Measurements from ENCODE around the gene FGF3.

FGF3 gene

GRCh38 chr11:69799582-69799981 lies 19.6 kb downstream of the FGF3 start:
- Histone ChIP-seq H3K9me3 (replicated peaks; ENCODE audit: low read length) (no peaks in the 10 kb centered on the region), H3K4me3 (ENCODE audit: low read length) (no peak overlapping the region), H3K4me1 (ENCODE audit: control insufficient read depth, insufficient read depth, low read length) (no peaks in the 10 kb centered on the region), H3K4me2 (ENCODE audit: low read length) (no peak overlapping the region), H3K27me3 (ENCODE audit: control insufficient read depth, insufficient read depth, low read length) (peaks cover 14% of the 10 kb centered on the region), H3K36me3 (ENCODE audit: insufficient read depth, low read length) (no peaks in the 10 kb centered on the region), H3K9ac (ENCODE audit: low read depth, low read length) (no peak overlapping the region)

GRCh38 chr11:69799097-69799496 lies 20.1 kb downstream of the FGF3 start:
- Histone ChIP-seq H3K36me3 (ENCODE audit: insufficient read depth, low read length) (no peaks in the 10 kb centered on the region), H3K4me1 (ENCODE audit: control insufficient read depth, insufficient read depth, low read length) (no peaks in the 10 kb centered on the region)

GRCh38 chr11:69797737-69798528 lies 21.3 kb downstream of the FGF3 start:
- Histone ChIP-seq H3K4me3 (ENCODE audit: low read length) (no peak overlapping the region), H3K4me2 (ENCODE audit: low read length) (no peak overlapping the region), H3K36me3 (ENCODE audit: insufficient read depth, low read length) (no peaks in the 10 kb centered on the region), H3K4me1 (ENCODE audit: control insufficient read depth, insufficient read depth, low read length) (no peaks in the 10 kb centered on the region), H3K9ac (ENCODE audit: low read depth, low read length) (no peak overlapping the region), H3K9me3 (replicated peaks; ENCODE audit: low read length) (no peaks in the 10 kb centered on the region), H3K27me3 (ENCODE audit: control insufficient read depth, insufficient read depth, low read length) (peaks cover 14% of the 10 kb centered on the region)

More at GRCh38 chr11:69799097-69799496, 20.1 kb downstream of the FGF3 start:
- H3K9ac ChIP-seq (ENCODE audit: low read depth, low read length): no peak overlapping the region
- H3K27me3 ChIP-seq (ENCODE audit: control insufficient read depth, insufficient read depth, low read length): peaks cover 16% of the 10 kb centered on the region
- no peaks in the 10 kb centered on the region for H3K9me3 ChIP-seq (replicated peaks; ENCODE audit: low read length)
- no peak overlapping the region for H3K4me2 ChIP-seq (ENCODE audit: low read length)
- H3K4me3 ChIP-seq (ENCODE audit: low read length): no peak overlapping the region

- Histone ChIP-seq H3K27me3 (ENCODE audit: control insufficient read depth, insufficient read depth, low read length) (peaks cover 16% of the 10 kb centered on the region), H3K9ac (ENCODE audit: low read depth, low read length) (no peak overlapping the region), H3K4me2 (ENCODE audit: low read length) (no peak overlapping the region), H3K4me1 (ENCODE audit: control insufficient read depth, insufficient read depth, low read length) (no peaks in the 10 kb centered on the region), H3K4me3 (ENCODE audit: low read length) (no peak overlapping the region), H3K36me3 (ENCODE audit: insufficient read depth, low read length) (no peaks in the 10 kb centered on the region), H3K9me3 (replicated peaks; ENCODE audit: low read length) (no peaks in the 10 kb centered on the region)
Measured at GRCh38 chr11:69797156-69797555, 22.1 kb downstream of the FGF3 start.

GRCh38 chr11:69796063-69796462 lies 23.2 kb downstream of the FGF3 start:
- Histone ChIP-seq H3K36me3 (ENCODE audit: insufficient read depth, low read length) (no peaks in the 10 kb centered on the region), H3K9me3 (replicated peaks; ENCODE audit: low read length) (no peaks in the 10 kb centered on the region)

GRCh38 chr11:69791276-69792180 lies 27.7 kb downstream of the FGF3 start:
- Histone ChIP-seq H3K27me3 (ENCODE audit: control insufficient read depth, insufficient read depth, low read length) (peaks cover 54% of the 10 kb centered on the region), H3K36me3 (ENCODE audit: insufficient read depth, low read length) (no peaks in the 10 kb centered on the region), H3K4me1 (ENCODE audit: control insufficient read depth, insufficient read depth, low read length) (no peaks in the 10 kb centered on the region), H3K9me3 (replicated peaks; ENCODE audit: low read length) (no peaks in the 10 kb centered on the region), H3K9ac (ENCODE audit: low read depth, low read length) (no peak overlapping the region), H3K4me2 (ENCODE audit: low read length) (no peak overlapping the region), H3K4me3 (ENCODE audit: low read length) (no peak overlapping the region)

More at GRCh38 chr11:69796063-69796462, 23.2 kb downstream of the FGF3 start:
- Histone ChIP-seq H3K4me1 (ENCODE audit: control insufficient read depth, insufficient read depth, low read length) (no peaks in the 10 kb centered on the region), H3K27me3 (ENCODE audit: control insufficient read depth, insufficient read depth, low read length) (peaks cover 24% of the 10 kb centered on the region), H3K4me3 (ENCODE audit: low read length) (no peak overlapping the region), H3K4me2 (ENCODE audit: low read length) (no peak overlapping the region), H3K9ac (ENCODE audit: low read depth, low read length) (no peak overlapping the region)

GRCh38 chr11:69788956-69789355 lies 30.3 kb downstream of the FGF3 start:
- Histone ChIP-seq H3K36me3 (ENCODE audit: insufficient read depth, low read length) (no peaks in the 10 kb centered on the region), H3K27me3 (ENCODE audit: control insufficient read depth, insufficient read depth, low read length) (peaks cover 53% of the 10 kb centered on the region), H3K4me2 (ENCODE audit: low read length) (no peak overlapping the region), H3K9me3 (replicated peaks; ENCODE audit: low read length) (no peaks in the 10 kb centered on the region), H3K9ac (ENCODE audit: low read depth, low read length) (no peak overlapping the region), H3K4me1 (ENCODE audit: control insufficient read depth, insufficient read depth, low read length) (no peaks in the 10 kb centered on the region), H3K4me3 (ENCODE audit: low read length) (no peak overlapping the region)

GRCh38 chr11:69787906-69788305 lies 31.3 kb downstream of the FGF3 start:
- Histone ChIP-seq H3K9ac (ENCODE audit: low read depth, low read length) (no peak overlapping the region), H3K36me3 (ENCODE audit: insufficient read depth, low read length) (no peaks in the 10 kb centered on the region), H3K4me1 (ENCODE audit: control insufficient read depth, insufficient read depth, low read length) (no peaks in the 10 kb centered on the region), H3K27me3 (ENCODE audit: control insufficient read depth, insufficient read depth, low read length) (peaks cover 52% of the 10 kb centered on the region), H3K4me2 (ENCODE audit: low read length) (no peak overlapping the region), H3K4me3 (ENCODE audit: low read length) (no peak overlapping the region), H3K9me3 (replicated peaks; ENCODE audit: low read length) (no peaks in the 10 kb centered on the region)

- Histone ChIP-seq H3K9me3 (replicated peaks; ENCODE audit: low read length) (no peaks in the 10 kb centered on the region), H3K4me1 (ENCODE audit: control insufficient read depth, insufficient read depth, low read length) (no peaks in the 10 kb centered on the region), H3K27me3 (ENCODE audit: control insufficient read depth, insufficient read depth, low read length) (peaks cover 51% of the 10 kb centered on the region), H3K4me3 (ENCODE audit: low read length) (no peak overlapping the region), H3K4me2 (ENCODE audit: low read length) (no peak overlapping the region), H3K36me3 (ENCODE audit: insufficient read depth, low read length) (no peaks in the 10 kb centered on the region), H3K9ac (ENCODE audit: low read depth, low read length) (no peak overlapping the region)
Measured at GRCh38 chr11:69787457-69787856, 31.8 kb downstream of the FGF3 start.

- Histone ChIP-seq H3K4me3 (ENCODE audit: low read length) (no peak overlapping the region), H3K9me3 (replicated peaks; ENCODE audit: low read length) (no peaks in the 10 kb centered on the region), H3K4me2 (ENCODE audit: low read length) (no peak overlapping the region), H3K36me3 (ENCODE audit: insufficient read depth, low read length) (no peaks in the 10 kb centered on the region), H3K27me3 (ENCODE audit: control insufficient read depth, insufficient read depth, low read length) (peaks cover 52% of the 10 kb centered on the region), H3K9ac (ENCODE audit: low read depth, low read length) (no peak overlapping the region), H3K4me1 (ENCODE audit: control insufficient read depth, insufficient read depth, low read length) (no peaks in the 10 kb centered on the region)
Measured at GRCh38 chr11:69781241-69781640, 38.0 kb downstream of the FGF3 start.

GRCh38 chr11:69778373-69778772 lies 40.8 kb downstream of the FGF3 start:
- Histone ChIP-seq H3K9ac (ENCODE audit: low read depth, low read length) (no peak overlapping the region), H3K36me3 (ENCODE audit: insufficient read depth, low read length) (no peaks in the 10 kb centered on the region), H3K9me3 (replicated peaks; ENCODE audit: low read length) (no peaks in the 10 kb centered on the region), H3K27me3 (ENCODE audit: control insufficient read depth, insufficient read depth, low read length) (peaks cover 74% of the 10 kb centered on the region), H3K4me1 (ENCODE audit: control insufficient read depth, insufficient read depth, low read length) (no peaks in the 10 kb centered on the region), H3K4me2 (ENCODE audit: low read length) (no peak overlapping the region), H3K4me3 (ENCODE audit: low read length) (no peak overlapping the region)
